Fibroblast of lung (primary cell): ENCODE data around the gene TINCR.

ENCODE experiments used
- EZH2 ChIP-seq: IDR thresholded peaks from 2 replicates; pipeline ENCODE4 v1.5.1; 2012; ENCODE audit warnings: low read length, control low read depth, mild to moderate bottlenecking; ENCODE audit errors: missing control alignments
- TF ChIP-seq, protein P1 (sequence below), 2 donors: IDR thresholded peaks in 1 of 2; conservative IDR thresholded peaks in 1 of 2; 1 replicate in 1 of 2; 2 replicates in 1 of 2; pipeline ENCODE4 v1.5.1; 2011 to 2012; ENCODE audit warnings: low read length in 2 of 2, control low read depth in 1 of 2, inconsistent platforms in 1 of 2, low read depth in 1 of 2, mild to moderate bottlenecking in 1 of 2

DNA sequence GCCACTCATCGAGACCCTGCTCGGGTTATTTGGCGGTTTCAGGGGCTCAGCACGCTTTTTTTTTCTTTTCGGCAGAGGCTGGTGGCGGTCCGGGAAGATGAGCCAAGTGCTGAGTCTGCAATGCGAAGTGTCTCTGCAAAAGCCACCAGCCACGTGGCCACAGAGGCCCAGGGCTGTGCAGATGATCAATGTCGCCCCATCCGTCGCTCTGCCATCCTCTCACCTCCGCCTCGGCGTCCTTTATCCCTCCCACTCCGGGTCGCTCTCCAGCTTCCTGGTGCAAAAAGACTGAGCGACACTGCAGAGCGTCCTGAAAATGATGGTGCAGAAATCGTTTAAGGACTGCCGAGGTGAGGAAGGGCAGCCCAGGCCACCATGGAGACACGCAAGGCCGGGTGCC is 55.0 kb downstream of the TINCR start:
- TF ChIP-seq, protein P1, sequence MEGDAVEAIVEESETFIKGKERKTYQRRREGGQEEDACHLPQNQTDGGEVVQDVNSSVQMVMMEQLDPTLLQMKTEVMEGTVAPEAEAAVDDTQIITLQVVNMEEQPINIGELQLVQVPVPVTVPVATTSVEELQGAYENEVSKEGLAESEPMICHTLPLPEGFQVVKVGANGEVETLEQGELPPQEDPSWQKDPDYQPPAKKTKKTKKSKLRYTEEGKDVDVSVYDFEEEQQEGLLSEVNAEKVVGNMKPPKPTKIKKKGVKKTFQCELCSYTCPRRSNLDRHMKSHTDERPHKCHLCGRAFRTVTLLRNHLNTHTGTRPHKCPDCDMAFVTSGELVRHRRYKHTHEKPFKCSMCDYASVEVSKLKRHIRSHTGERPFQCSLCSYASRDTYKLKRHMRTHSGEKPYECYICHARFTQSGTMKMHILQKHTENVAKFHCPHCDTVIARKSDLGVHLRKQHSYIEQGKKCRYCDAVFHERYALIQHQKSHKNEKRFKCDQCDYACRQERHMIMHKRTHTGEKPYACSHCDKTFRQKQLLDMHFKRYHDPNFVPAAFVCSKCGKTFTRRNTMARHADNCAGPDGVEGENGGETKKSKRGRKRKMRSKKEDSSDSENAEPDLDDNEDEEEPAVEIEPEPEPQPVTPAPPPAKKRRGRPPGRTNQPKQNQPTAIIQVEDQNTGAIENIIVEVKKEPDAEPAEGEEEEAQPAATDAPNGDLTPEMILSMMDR (conservative IDR thresholded peaks at IDR 0.05 in 1 of 2, IDR thresholded peaks at IDR 0.05 in 1 of 2; ENCODE audit: low read depth in 1 of 2, low read length in 2 of 2), result no peak
- TF ChIP-seq EZH2, result no peak
